Gastrocnemius medialis (tissue), 4 donors: Measurements from ENCODE around the gene ITPK1. TPM values are rescaled to one million over a fixed set of nuclear protein-coding genes. Genes with fewer than 3 reads are reported as not detected.

Experiments used
- ATAC-seq, 2 donors: fragments of 150-250 bp; one replicate each; pipeline ENCODE4 v1.9.1; 2016
- DNase-seq, 2 donors: peaks; one replicate each; pipeline ENCODE4 v3.0.0-alpha.2; 2019
- H3K27ac ChIP-seq, 4 donors: fragments of 200-600 bp; sonication (generic); 1 replicate in 1 of 4; 2 replicates in 3 of 4; pipeline ENCODE4 v1.5.1; 2016 to 2018; ENCODE audit warnings: mild to moderate bottlenecking in 2 of 4, moderate library complexity in 1 of 4
- H3K27me3 ChIP-seq, 3 donors: fragments of 200-600 bp; sonication (generic) in 2 of 3; 1 replicate in 1 of 3; 2 replicates in 2 of 3; pipeline versions ENCODE4 v1.5.1 to v1.6.0; 2016 to 2019; ENCODE audit warnings: mild to moderate bottlenecking in 1 of 3, moderate library complexity in 1 of 3
- H3K36me3 ChIP-seq, 2 donors: fragments of 200-600 bp; sonication (generic) in 1 of 2; one replicate each; pipeline ENCODE4 v1.5.1; 2017 to 2018
- H3K4me1 ChIP-seq, 2 donors: fragments of 200-600 bp; sonication (generic) in 1 of 2; one replicate each; pipeline ENCODE4 v1.5.1; 2016 to 2017; ENCODE audit warnings: mild to moderate bottlenecking in 2 of 2
- H3K4me3 ChIP-seq, 4 donors: fragments of 200-600 bp; sonication (generic) in 3 of 4; 1 replicate in 1 of 4; 2 replicates in 3 of 4; pipeline ENCODE4 v1.5.1; 2016 to 2019; ENCODE audit warnings: mild to moderate bottlenecking in 2 of 4
- H3K9me3 ChIP-seq, 3 donors: fragments of 200-600 bp; sonication (generic) in 2 of 3; 1 replicate in 1 of 3; 2 replicates in 2 of 3; pipeline ENCODE4 v1.5.1; 2016 to 2019
- POLR2A ChIP-seq, 2 donors: fragments of 450-650 bp; IDR thresholded peaks; one replicate each; pipeline ENCODE4 v1.6.1; 2017; ENCODE audit warnings: antibody characterized with exemption in 2 of 2, mild to moderate bottlenecking in 2 of 2, moderate library complexity in 2 of 2
- in situ Hi-C, 4 donors: fragments of 200-750 bp; cut with MboI; loops; one replicate each; pipeline versions ENCODE4 v1.15.0 to v1.8.0; 2017; ENCODE audit warnings: low sequenced_read_pairs in 4 of 4
- intact Hi-C: fragments of 100-400 bp; cut with DNase I; formaldehyde crosslinking; loops from one replicate; pipeline ENCODE4 v1.15.1; 2023; ENCODE audit warnings: low total_unique reads
- total RNA-seq, 4 donors: library from RNA; depleted of rRNA; stranded (reverse); fragments of >200 nt; gene quantifications; one replicate each; pipeline versions ENCODE4 v1.1.0 to v1.2.3, GENCODE V29; 2016
- TF ChIP-seq, protein P1 (sequence below), 5 experiments: fragments of 450-650 bp in 3 of 5; fragments of 200-600 bp in 2 of 5; sonication (generic) in 2 of 5; IDR thresholded peaks in 4 of 5; conservative IDR thresholded peaks in 1 of 5; 1 replicate in 4 of 5; 2 replicates in 1 of 5; pipeline ENCODE4 v1.5.1; 2016 to 2019; ENCODE audit warnings: antibody characterized with exemption in 5 of 5, mild to moderate bottlenecking in 3 of 5, moderate library complexity in 3 of 5

ITPK1 gene
- total RNA-seq, 4 donors from 2014 or later = 49.7 to 80.1 (median 53.6) TPM

DNA sequence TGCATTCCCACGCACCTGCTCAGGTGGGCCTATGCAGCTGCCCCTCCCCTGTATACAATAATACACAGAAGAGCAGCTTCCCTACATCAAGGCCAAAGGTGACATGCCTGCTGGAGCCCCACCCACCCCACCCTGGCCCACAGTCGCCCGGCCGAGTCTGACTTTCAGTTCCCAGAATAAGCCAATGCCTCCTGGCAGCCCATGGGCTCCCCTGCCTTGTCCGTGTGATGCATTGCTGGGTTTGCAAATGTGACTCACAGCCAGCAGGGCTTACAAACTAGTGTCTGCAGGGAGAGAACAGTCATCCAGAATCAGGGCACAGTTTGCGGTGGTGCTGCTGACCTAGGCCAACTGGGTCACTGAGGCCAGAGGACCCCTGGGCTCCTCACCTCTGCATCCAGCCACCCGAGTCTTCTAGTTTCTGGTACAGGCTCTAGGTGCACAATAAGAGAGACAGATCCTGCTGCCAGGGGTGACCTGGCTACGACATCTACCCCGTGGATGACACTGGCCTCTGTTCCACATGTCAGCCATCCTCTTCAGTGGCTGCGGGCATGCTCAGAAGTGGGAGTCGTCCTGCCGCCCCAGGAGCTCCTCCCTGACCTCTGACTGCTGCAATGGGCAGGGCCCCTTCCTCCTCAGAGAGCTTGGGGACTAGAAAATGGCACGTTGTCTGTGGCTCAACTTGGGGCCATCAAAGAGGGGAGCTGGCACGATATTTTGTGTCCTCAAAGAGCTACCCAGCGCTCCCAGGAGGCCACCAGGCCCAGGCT lies 108.3 kb downstream of the ITPK1 start:
- peak in 1 of 2 donors; percentile 45 for DNase-seq
- H3K4me1 ChIP-seq = peaks cover 49 to 55% of the 10 kb centered on the region in 2 donors
- intact Hi-C loops = no loop called here

DNA sequence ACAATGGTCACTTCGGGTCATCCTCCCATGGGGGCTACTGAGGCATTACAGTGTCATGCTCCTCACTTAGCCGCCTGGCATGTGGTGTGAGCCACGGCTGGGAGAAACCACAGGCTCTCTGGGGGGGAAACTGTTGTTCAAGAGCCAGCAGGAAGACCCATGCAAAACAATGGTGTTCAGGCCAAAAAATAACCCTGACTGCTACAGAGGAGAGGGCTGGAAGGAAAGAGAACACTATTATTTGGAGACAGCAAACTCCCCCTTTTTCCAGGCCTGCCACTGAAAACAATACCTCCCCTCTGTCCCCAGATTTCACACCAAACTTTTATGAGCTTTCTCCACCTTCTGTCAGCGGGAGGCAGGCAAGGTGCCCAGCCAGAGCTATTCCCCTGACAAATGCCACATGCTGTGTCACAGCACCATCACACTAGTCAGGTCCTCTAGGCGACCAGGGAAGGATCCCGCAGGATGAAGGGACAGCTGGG lies 109.1 kb downstream of the ITPK1 start:
- TF ChIP-seq, protein P1, sequence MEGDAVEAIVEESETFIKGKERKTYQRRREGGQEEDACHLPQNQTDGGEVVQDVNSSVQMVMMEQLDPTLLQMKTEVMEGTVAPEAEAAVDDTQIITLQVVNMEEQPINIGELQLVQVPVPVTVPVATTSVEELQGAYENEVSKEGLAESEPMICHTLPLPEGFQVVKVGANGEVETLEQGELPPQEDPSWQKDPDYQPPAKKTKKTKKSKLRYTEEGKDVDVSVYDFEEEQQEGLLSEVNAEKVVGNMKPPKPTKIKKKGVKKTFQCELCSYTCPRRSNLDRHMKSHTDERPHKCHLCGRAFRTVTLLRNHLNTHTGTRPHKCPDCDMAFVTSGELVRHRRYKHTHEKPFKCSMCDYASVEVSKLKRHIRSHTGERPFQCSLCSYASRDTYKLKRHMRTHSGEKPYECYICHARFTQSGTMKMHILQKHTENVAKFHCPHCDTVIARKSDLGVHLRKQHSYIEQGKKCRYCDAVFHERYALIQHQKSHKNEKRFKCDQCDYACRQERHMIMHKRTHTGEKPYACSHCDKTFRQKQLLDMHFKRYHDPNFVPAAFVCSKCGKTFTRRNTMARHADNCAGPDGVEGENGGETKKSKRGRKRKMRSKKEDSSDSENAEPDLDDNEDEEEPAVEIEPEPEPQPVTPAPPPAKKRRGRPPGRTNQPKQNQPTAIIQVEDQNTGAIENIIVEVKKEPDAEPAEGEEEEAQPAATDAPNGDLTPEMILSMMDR (IDR thresholded peaks at IDR 0.05 in 4 of 5, conservative IDR thresholded peaks at IDR 0.05 in 1 of 5) = no peak
- no peak for TF ChIP-seq POLR2A (IDR thresholded peaks at IDR 0.05)
- no peak overlapping the region for H3K4me3 ChIP-seq
- intact Hi-C loops = no loop called here
- H3K36me3 ChIP-seq = no peaks in the 10 kb centered on the region
- no peaks in the 10 kb centered on the region for H3K9me3 ChIP-seq
- no peak overlapping the region for H3K27ac ChIP-seq
- ATAC-seq = no peak
- H3K27me3 ChIP-seq = no peaks in the 10 kb centered on the region
- no peak for DNase-seq
- in situ Hi-C loops = no loop called here
- peaks cover 43 to 47% of the 10 kb centered on the region in 2 donors for H3K4me1 ChIP-seq

More for the DNA sequence above, 108.3 kb downstream of the ITPK1 start:
- Histone ChIP-seq H3K4me3 (no peak overlapping the region), H3K27ac (peak overlapping the region in 1 of 4 donors; percentile 23), H3K9me3 (no peaks in the 10 kb centered on the region), H3K27me3 (no peaks in the 10 kb centered on the region), H3K36me3 (no peaks in the 10 kb centered on the region)
- peak; percentile 46 to 48 for ATAC-seq
- no peak for TF ChIP-seq POLR2A (IDR thresholded peaks at IDR 0.05)
- TF ChIP-seq, protein P1 (IDR thresholded peaks at IDR 0.05 in 4 of 5, conservative IDR thresholded peaks at IDR 0.05 in 1 of 5) = no peak
- in situ Hi-C loops = no loop called here

DNA sequence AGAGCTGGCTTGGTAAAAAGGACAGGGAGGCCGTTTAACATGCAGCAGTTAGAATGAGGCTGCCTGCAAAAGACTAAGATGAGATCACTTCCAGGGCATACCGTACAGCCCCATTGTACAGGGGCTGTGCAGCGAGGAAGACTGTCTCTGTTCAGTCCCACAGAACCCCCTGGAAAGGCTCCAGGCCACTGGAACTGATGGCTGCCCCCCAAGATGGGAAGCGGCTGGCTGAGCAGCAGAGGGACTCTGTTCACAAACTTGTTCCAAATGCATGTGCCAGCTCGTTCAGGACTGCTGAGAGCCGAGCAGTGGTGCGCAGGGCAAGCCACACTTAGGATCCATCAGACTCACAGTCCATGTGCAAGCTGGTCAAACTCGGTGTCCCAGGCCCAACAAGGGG lies 109.9 kb downstream of the ITPK1 start:
- no peaks in the 10 kb centered on the region for H3K36me3 ChIP-seq
- DNase-seq = no peak
- ATAC-seq = no peak
- in situ Hi-C loops = no loop called here
- H3K4me3 ChIP-seq = no peak overlapping the region
- H3K4me1 ChIP-seq = peaks cover 35 to 39% of the 10 kb centered on the region in 2 donors
- no peaks in the 10 kb centered on the region for H3K9me3 ChIP-seq
- no peak for TF ChIP-seq POLR2A (IDR thresholded peaks at IDR 0.05)
- TF ChIP-seq, protein P1 (IDR thresholded peaks at IDR 0.05 in 4 of 5, conservative IDR thresholded peaks at IDR 0.05 in 1 of 5) = no peak
- H3K27ac ChIP-seq = no peak overlapping the region
- no peaks in the 10 kb centered on the region for H3K27me3 ChIP-seq
- intact Hi-C loops = no loop called here

DNA sequence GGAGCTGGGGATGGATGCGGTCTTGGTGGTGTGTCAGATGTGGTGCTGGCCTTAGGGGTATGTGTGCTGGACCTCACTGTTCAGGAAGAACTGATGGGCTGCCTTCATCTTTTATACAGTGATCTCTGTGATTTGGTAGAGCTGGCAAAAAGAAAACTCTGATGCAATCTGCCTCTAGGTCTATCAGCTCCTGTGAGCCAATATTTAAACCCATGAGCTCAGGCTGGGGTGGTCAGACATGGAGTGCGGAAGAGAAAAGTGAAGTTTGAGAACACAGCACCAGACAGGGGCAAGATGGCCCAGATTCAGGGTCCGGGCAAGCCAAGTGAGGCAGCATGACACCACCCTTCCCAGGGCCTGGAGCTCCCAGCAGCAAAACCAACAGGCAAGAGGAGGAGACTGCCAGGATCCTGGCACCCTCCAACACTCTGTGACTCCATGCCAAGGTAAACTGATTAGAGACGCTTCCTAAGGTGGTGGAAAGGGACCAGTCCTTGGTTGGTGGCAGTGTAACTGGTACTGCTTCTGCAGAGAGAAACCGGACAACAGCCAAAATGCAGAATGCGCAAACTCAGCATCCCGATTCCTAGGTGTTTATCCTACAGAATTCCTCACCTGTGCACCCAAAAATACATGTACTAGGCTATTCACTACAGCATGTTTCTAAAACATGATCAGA lies 110.5 kb downstream of the ITPK1 start:
- intact Hi-C loops = no loop called here
- Histone ChIP-seq H3K4me3 (no peak overlapping the region), H3K4me1 (peaks cover 30 to 35% of the 10 kb centered on the region in 2 donors), H3K27me3 (no peaks in the 10 kb centered on the region), H3K9me3 (no peaks in the 10 kb centered on the region), H3K27ac (no peak overlapping the region), H3K36me3 (no peaks in the 10 kb centered on the region)
- DNase-seq (no peak), ATAC-seq (no peak)
- in situ Hi-C loops = no loop called here
- TF ChIP-seq, protein P1 (IDR thresholded peaks at IDR 0.05 in 4 of 5, conservative IDR thresholded peaks at IDR 0.05 in 1 of 5) = no peak
- no peak for TF ChIP-seq POLR2A (IDR thresholded peaks at IDR 0.05)
